Measurements from ENCODE around the gene CNIH2.

CNIH2 gene

DNA sequence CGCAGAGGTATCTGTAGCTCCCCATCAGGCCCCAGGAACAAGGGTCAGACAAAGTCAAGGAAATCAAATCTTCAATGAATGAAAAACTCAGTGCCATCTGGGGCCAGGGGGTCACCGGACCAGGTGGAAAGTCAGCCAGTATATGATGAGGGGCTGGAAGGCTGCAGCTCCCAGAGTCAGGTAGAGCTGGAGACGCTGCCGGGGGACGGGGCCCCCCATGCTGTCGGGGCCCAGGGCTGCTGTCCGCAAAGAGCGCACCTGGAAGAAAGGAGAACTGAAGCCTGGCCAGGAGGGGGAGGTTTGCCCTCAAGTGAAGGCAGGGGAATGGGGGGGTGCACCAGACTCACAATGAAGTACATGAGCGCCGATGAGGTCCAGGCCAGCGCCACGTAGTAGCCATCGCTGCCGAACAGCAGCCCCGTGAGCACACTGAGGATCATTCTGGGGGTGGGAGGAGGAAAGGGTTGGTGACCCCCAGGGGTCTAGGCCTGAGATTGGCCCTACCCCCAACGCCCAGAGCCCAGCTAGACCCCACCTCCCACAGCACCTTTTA is 6.6 kb downstream of the CNIH2 start:
- no peaks in the 10 kb centered on the region for H4K20me1 ChIP-seq (ENCODE audit: insufficient read depth, low read length, poor library complexity, severe bottlenecking)
- TF ChIP-seq, protein P1, sequence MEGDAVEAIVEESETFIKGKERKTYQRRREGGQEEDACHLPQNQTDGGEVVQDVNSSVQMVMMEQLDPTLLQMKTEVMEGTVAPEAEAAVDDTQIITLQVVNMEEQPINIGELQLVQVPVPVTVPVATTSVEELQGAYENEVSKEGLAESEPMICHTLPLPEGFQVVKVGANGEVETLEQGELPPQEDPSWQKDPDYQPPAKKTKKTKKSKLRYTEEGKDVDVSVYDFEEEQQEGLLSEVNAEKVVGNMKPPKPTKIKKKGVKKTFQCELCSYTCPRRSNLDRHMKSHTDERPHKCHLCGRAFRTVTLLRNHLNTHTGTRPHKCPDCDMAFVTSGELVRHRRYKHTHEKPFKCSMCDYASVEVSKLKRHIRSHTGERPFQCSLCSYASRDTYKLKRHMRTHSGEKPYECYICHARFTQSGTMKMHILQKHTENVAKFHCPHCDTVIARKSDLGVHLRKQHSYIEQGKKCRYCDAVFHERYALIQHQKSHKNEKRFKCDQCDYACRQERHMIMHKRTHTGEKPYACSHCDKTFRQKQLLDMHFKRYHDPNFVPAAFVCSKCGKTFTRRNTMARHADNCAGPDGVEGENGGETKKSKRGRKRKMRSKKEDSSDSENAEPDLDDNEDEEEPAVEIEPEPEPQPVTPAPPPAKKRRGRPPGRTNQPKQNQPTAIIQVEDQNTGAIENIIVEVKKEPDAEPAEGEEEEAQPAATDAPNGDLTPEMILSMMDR (conservative IDR thresholded peaks at IDR 0.05; ENCODE audit: low read length), result no peak
- no peak for TF ChIP-seq EZH2phosphoT487 (IDR thresholded peaks at IDR 0.05; ENCODE audit: borderline replicate concordance)
- peaks cover 14% of the 10 kb centered on the region for H3K79me2 ChIP-seq (ENCODE audit: insufficient read depth, low read length)
- H3K4me2 ChIP-seq (ENCODE audit: low read depth, low read length, poor library complexity, severe bottlenecking), result no peak overlapping the region
- no peaks in the 10 kb centered on the region for H3K9me3 ChIP-seq (ENCODE audit: insufficient read depth, low read depth, low read length)
- H3K9me2 ChIP-seq (replicated peaks; ENCODE audit: low read depth, low read length), result no peaks in the 10 kb centered on the region
- no peaks in the 10 kb centered on the region for H3K36me3 ChIP-seq (ENCODE audit: insufficient read depth, low read length)
- H3K4me1 ChIP-seq (ENCODE audit: insufficient read depth, low read length, poor library complexity, severe bottlenecking), result peaks cover 19% of the 10 kb centered on the region
- H3F3A ChIP-seq (ENCODE audit: low read depth), result no peaks in the 10 kb centered on the region
- no peak overlapping the region for H2AFZ ChIP-seq (ENCODE audit: low read length)
- no peaks in the 10 kb centered on the region for H3K27me3 ChIP-seq (ENCODE audit: insufficient read depth, low read length, poor library complexity, severe bottlenecking)
- no peak overlapping the region for H3K9ac ChIP-seq (ENCODE audit: low read depth, low read length, poor library complexity, severe bottlenecking)
- no peak overlapping the region for H3K4me3 ChIP-seq (ENCODE audit: low read length, poor library complexity, severe bottlenecking)

DNA sequence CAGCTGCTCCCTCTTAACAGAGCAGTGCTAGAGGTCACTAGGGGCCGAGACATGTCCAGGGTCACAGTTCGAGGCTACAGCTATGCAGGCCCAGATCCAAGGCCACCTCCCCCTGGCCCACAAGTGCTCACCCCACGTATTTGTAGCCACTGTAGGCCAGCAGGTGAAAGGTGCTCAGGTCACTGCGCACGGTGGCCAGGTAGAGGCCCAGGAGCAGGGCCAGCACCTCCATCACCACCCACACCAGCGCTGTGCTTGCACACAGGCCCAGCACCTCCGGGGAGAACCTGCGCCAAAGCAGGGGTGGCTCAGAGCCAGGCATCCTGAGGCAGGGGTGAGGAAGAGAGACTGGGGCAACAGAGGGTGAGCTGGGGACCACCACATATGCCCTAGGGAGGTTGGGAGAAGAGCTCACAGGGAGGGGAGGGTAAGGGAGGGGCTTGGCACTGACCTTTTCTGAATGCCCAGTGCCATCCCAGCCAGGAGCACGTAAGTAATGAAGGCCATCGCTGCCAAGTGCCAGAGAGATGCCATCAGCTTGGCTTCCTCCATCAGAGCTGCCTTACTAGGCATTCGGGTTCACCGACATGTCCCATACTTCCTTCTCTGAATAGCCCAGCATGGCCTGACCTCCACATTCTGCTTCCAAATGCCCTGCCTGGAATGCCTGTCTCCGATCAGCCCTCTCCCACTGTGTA is 7.4 kb downstream of the CNIH2 start:
- Histone ChIP-seq H3K9me2 (replicated peaks; ENCODE audit: low read depth, low read length) (no peaks in the 10 kb centered on the region), H3K4me3 (ENCODE audit: low read length, poor library complexity, severe bottlenecking) (no peak overlapping the region), H3K4me2 (ENCODE audit: low read depth, low read length, poor library complexity, severe bottlenecking) (no peak overlapping the region), H3K9me3 (ENCODE audit: insufficient read depth, low read depth, low read length) (no peaks in the 10 kb centered on the region), H3K79me2 (ENCODE audit: insufficient read depth, low read length) (peaks cover 14% of the 10 kb centered on the region), H3F3A (ENCODE audit: low read depth) (no peaks in the 10 kb centered on the region), H3K9ac (ENCODE audit: low read depth, low read length, poor library complexity, severe bottlenecking) (no peak overlapping the region), H3K4me1 (ENCODE audit: insufficient read depth, low read length, poor library complexity, severe bottlenecking) (peaks cover 26% of the 10 kb centered on the region), H3K36me3 (ENCODE audit: insufficient read depth, low read length) (no peaks in the 10 kb centered on the region), H2AFZ (ENCODE audit: low read length) (no peak overlapping the region), H3K27me3 (ENCODE audit: insufficient read depth, low read length, poor library complexity, severe bottlenecking) (no peaks in the 10 kb centered on the region), H4K20me1 (ENCODE audit: insufficient read depth, low read length, poor library complexity, severe bottlenecking) (no peaks in the 10 kb centered on the region)
- no peak for TF ChIP-seq EZH2phosphoT487 (IDR thresholded peaks at IDR 0.05; ENCODE audit: borderline replicate concordance)
- TF ChIP-seq, protein P1 (conservative IDR thresholded peaks at IDR 0.05; ENCODE audit: low read length), result no peak

DNA sequence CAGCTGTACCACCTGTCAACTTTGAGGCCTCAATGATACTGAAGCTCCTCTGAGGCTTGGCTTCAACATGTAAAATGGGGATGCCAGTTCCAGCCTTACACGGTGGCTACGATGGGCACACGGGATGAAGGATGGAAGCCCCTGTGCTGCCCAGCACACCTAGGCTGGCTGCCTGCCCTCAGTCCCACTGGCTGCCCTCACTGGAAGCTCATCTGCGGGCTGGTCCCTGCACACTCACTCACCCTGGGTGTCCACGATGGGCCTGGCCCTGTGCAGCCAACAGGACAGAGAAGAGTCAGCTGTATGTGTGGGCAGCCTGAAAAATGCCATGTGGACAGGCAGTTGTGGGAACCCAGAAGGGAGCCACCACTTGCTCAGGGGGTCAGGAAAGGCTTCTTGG is 8.7 kb downstream of the CNIH2 start:
- Histone ChIP-seq H2AFZ (ENCODE audit: low read length) (no peak overlapping the region), H3K9me2 (replicated peaks; ENCODE audit: low read depth, low read length) (no peaks in the 10 kb centered on the region), H3K4me1 (ENCODE audit: insufficient read depth, low read length, poor library complexity, severe bottlenecking) (peaks cover 26% of the 10 kb centered on the region), H3F3A (ENCODE audit: low read depth) (no peaks in the 10 kb centered on the region), H3K27me3 (ENCODE audit: insufficient read depth, low read length, poor library complexity, severe bottlenecking) (no peaks in the 10 kb centered on the region), H3K79me2 (ENCODE audit: insufficient read depth, low read length) (peaks cover 14% of the 10 kb centered on the region), H3K36me3 (ENCODE audit: insufficient read depth, low read length) (no peaks in the 10 kb centered on the region), H4K20me1 (ENCODE audit: insufficient read depth, low read length, poor library complexity, severe bottlenecking) (no peaks in the 10 kb centered on the region), H3K4me2 (ENCODE audit: low read depth, low read length, poor library complexity, severe bottlenecking) (no peak overlapping the region), H3K4me3 (ENCODE audit: low read length, poor library complexity, severe bottlenecking) (no peak overlapping the region), H3K9ac (ENCODE audit: low read depth, low read length, poor library complexity, severe bottlenecking) (peak overlapping the region; percentile 93), H3K9me3 (ENCODE audit: insufficient read depth, low read depth, low read length) (no peaks in the 10 kb centered on the region)
- TF ChIP-seq, protein P1 (conservative IDR thresholded peaks at IDR 0.05; ENCODE audit: low read length), result no peak
- TF ChIP-seq EZH2phosphoT487 (IDR thresholded peaks at IDR 0.05; ENCODE audit: borderline replicate concordance), result no peak

Data from Loucy (cell line).